Measurements from ENCODE around the gene AP2A1. TPM values are rescaled to one million over a fixed set of nuclear protein-coding genes. Genes with fewer than 3 reads are reported as not detected.

Gene AP2A1
- total RNA-seq, 1 donor from 2014 or later, result 65.5 TPM

- Histone ChIP-seq H3K4me1 (no peaks in the 10 kb centered on the region), H3K4me3 (no peak overlapping the region), H3K27ac (replicated peaks) (no peak overlapping the region), H3K9me3 (replicated peaks) (no peaks in the 10 kb centered on the region), H3K27me3 (ENCODE audit: low read depth) (no peaks in the 10 kb centered on the region), H3K36me3 (peaks cover 37% of the 10 kb centered on the region)
- DNase-seq, result no peak
- intact Hi-C loops (cut with micrococcal nuclease), result no loop called here
- no peak for TF ChIP-seq CTCF (IDR thresholded peaks at IDR 0.05; ENCODE audit: borderline replicate concordance)
Observed at GRCh38 chr19:49779731-49780555, 13.1 kb downstream of the AP2A1 start.

GRCh38 chr19:49780861-49781260 lies 14.1 kb downstream of the AP2A1 start:
- intact Hi-C loops (cut with micrococcal nuclease), result no loop called here
- no peaks in the 10 kb centered on the region for H3K4me1 ChIP-seq
- H3K27me3 ChIP-seq (ENCODE audit: low read depth), result no peaks in the 10 kb centered on the region
- no peaks in the 10 kb centered on the region for H3K9me3 ChIP-seq (replicated peaks)
- peaks cover 42% of the 10 kb centered on the region for H3K36me3 ChIP-seq
- no peak overlapping the region for H3K27ac ChIP-seq (replicated peaks)
- TF ChIP-seq CTCF (IDR thresholded peaks at IDR 0.05; ENCODE audit: borderline replicate concordance), result no peak
- no peak overlapping the region for H3K4me3 ChIP-seq
- no peak for DNase-seq

GRCh38 chr19:49781394-49781793 lies 14.6 kb downstream of the AP2A1 start:
- no peak overlapping the region for H3K27ac ChIP-seq (replicated peaks)
- no peaks in the 10 kb centered on the region for H3K9me3 ChIP-seq (replicated peaks)
- no peak for DNase-seq
- no peak for TF ChIP-seq CTCF (IDR thresholded peaks at IDR 0.05; ENCODE audit: borderline replicate concordance)
- no peaks in the 10 kb centered on the region for H3K4me1 ChIP-seq
- intact Hi-C loops (cut with micrococcal nuclease), result no loop called here
- H3K27me3 ChIP-seq (ENCODE audit: low read depth), result no peaks in the 10 kb centered on the region
- H3K36me3 ChIP-seq, result peaks cover 39% of the 10 kb centered on the region
- no peak overlapping the region for H3K4me3 ChIP-seq

GRCh38 chr19:49782515-49782914 lies 15.7 kb downstream of the AP2A1 start:
- peaks cover 46% of the 10 kb centered on the region for H3K36me3 ChIP-seq
- intact Hi-C loops (cut with micrococcal nuclease), result no loop called here

GRCh38 chr19:49786376-49786820 lies 19.6 kb downstream of the AP2A1 start:
- no peak for DNase-seq
- Histone ChIP-seq H3K36me3 (peaks cover 71% of the 10 kb centered on the region), H3K4me1 (peaks cover 11% of the 10 kb centered on the region), H3K9me3 (replicated peaks) (no peaks in the 10 kb centered on the region), H3K4me3 (no peak overlapping the region), H3K27ac (replicated peaks) (peak overlapping the region; percentile 12), H3K27me3 (ENCODE audit: low read depth) (no peaks in the 10 kb centered on the region)
- intact Hi-C loops (cut with micrococcal nuclease), result no loop called here
- TF ChIP-seq CTCF (IDR thresholded peaks at IDR 0.05; ENCODE audit: borderline replicate concordance), result no peak

More at GRCh38 chr19:49782515-49782914, 15.7 kb downstream of the AP2A1 start:
- Histone ChIP-seq H3K9me3 (replicated peaks) (no peaks in the 10 kb centered on the region), H3K4me3 (no peak overlapping the region), H3K27me3 (ENCODE audit: low read depth) (no peaks in the 10 kb centered on the region), H3K27ac (replicated peaks) (no peak overlapping the region), H3K4me1 (no peaks in the 10 kb centered on the region)
- TF ChIP-seq CTCF (IDR thresholded peaks at IDR 0.05; ENCODE audit: borderline replicate concordance), result no peak
- no peak for DNase-seq

Data from left ventricle myocardium inferior (tissue), 1 donor.